ENCODE data around the gene SLC16A13. TPM values are rescaled to one million over a fixed set of nuclear protein-coding genes. Genes with fewer than 3 reads are reported as not detected.

Gene SLC16A13
- total and polyA plus RNA-seq, 4 donors = 2.3 to 43.2 (median 29.9) TPM

GRCh38 chr17:7005716-7006115 lies 30.1 kb upstream of the SLC16A13 start:
- WGBS = 56% methylated on average over 6 of the region's 7 CpGs
- no peak overlapping the region for H3K27ac ChIP-seq (ENCODE audit: low read depth in 1 of 2, low read length in 2 of 2)
- TF ChIP-seq FOXA1 (IDR thresholded peaks at IDR 0.05) = no peak
- no peak for TF ChIP-seq HNF4G (IDR thresholded peaks at IDR 0.05)
- H3K9me3 ChIP-seq (ENCODE audit: control insufficient read depth in 4 of 4, low read length in 3 of 4) = no peaks in the 10 kb centered on the region
- H3K4me1 ChIP-seq (ENCODE audit: control insufficient read depth in 4 of 4, insufficient read depth in 4 of 4, low read length in 3 of 4) = peaks cover 0 to 7% (median 6%) of the 10 kb centered on the region in 4 donors
- peaks cover 0 to 22% (median 17%) of the 10 kb centered on the region in 4 donors for H3K36me3 ChIP-seq (ENCODE audit: control insufficient read depth in 4 of 4, insufficient read depth in 3 of 4, low read depth in 1 of 4, low read length in 3 of 4)
- H3K4me3 ChIP-seq (ENCODE audit: low read depth in 1 of 3, low read length in 3 of 3) = no peak overlapping the region
- H3K27me3 ChIP-seq (ENCODE audit: control insufficient read depth in 4 of 4, insufficient read depth in 4 of 4, low read length in 3 of 4) = no peaks in the 10 kb centered on the region
- no peak for DNase-seq (ENCODE audit: low spot score)
- H3K9ac ChIP-seq (ENCODE audit: low read depth in 1 of 2, low read length in 2 of 2) = no peak overlapping the region

GRCh38 chr17:7007143-7007542 lies 28.7 kb upstream of the SLC16A13 start:
- H3K27me3 ChIP-seq (ENCODE audit: control insufficient read depth in 4 of 4, insufficient read depth in 4 of 4, low read length in 3 of 4) = no peaks in the 10 kb centered on the region
- H3K9ac ChIP-seq (ENCODE audit: low read depth in 1 of 2, low read length in 2 of 2) = no peak overlapping the region
- H3K4me1 ChIP-seq (ENCODE audit: control insufficient read depth in 4 of 4, insufficient read depth in 4 of 4, low read length in 3 of 4) = peaks cover 2 to 18% (median 17%) of the 10 kb centered on the region in 4 donors
- 93% methylated on average over 2 of the region's 2 CpGs for WGBS
- DNase-seq (ENCODE audit: low spot score) = no peak
- TF ChIP-seq FOXA2 (IDR thresholded peaks at IDR 0.05) (no peak), RAD21 (IDR thresholded peaks at IDR 0.05) (no peak), CTCF (IDR thresholded peaks at IDR 0.05; ENCODE audit: low read depth, low read length, missing input control) (no peak), GABPA (IDR thresholded peaks at IDR 0.05 in 1 of 2, conservative IDR thresholded peaks at IDR 0.05 in 1 of 2) (no peak), JUND (IDR thresholded peaks at IDR 0.05) (no peak), RXRA (IDR thresholded peaks at IDR 0.05) (no peak), MAX (IDR thresholded peaks at IDR 0.05) (no peak), SP1 (IDR thresholded peaks at IDR 0.05) (no peak), HNF4G (IDR thresholded peaks at IDR 0.05) (no peak), YY1 (IDR thresholded peaks at IDR 0.05) (no peak), REST (IDR thresholded peaks at IDR 0.05) (no peak), HNF4A (conservative IDR thresholded peaks at IDR 0.05) (no peak)
- no peak overlapping the region for H3K4me3 ChIP-seq (ENCODE audit: low read depth in 1 of 3, low read length in 3 of 3)
- H3K27ac ChIP-seq (ENCODE audit: low read depth in 1 of 2, low read length in 2 of 2) = no peak overlapping the region
- no peaks in the 10 kb centered on the region for H3K9me3 ChIP-seq (ENCODE audit: control insufficient read depth in 4 of 4, low read length in 3 of 4)
- H3K36me3 ChIP-seq (ENCODE audit: control insufficient read depth in 4 of 4, insufficient read depth in 3 of 4, low read depth in 1 of 4, low read length in 3 of 4) = peaks cover 0 to 14% (median 10%) of the 10 kb centered on the region in 4 donors

GRCh38 chr17:7010523-7010922 lies 25.3 kb upstream of the SLC16A13 start:
- Histone ChIP-seq H3K4me1 (ENCODE audit: control insufficient read depth in 4 of 4, insufficient read depth in 4 of 4, low read length in 3 of 4) (peaks cover 6 to 34% (median 25%) of the 10 kb centered on the region in 4 donors), H3K27me3 (ENCODE audit: control insufficient read depth in 4 of 4, insufficient read depth in 4 of 4, low read length in 3 of 4) (no peaks in the 10 kb centered on the region), H3K27ac (ENCODE audit: low read depth in 1 of 2, low read length in 2 of 2) (no peak overlapping the region), H3K9ac (ENCODE audit: low read depth in 1 of 2, low read length in 2 of 2) (no peak overlapping the region), H3K4me3 (ENCODE audit: low read depth in 1 of 3, low read length in 3 of 3) (no peak overlapping the region), H3K36me3 (ENCODE audit: control insufficient read depth in 4 of 4, insufficient read depth in 3 of 4, low read depth in 1 of 4, low read length in 3 of 4) (peaks cover 0 to 7% (median under 1%) of the 10 kb centered on the region in 4 donors), H3K9me3 (ENCODE audit: control insufficient read depth in 4 of 4, low read length in 3 of 4) (no peaks in the 10 kb centered on the region)
- WGBS = 91% methylated on average over 2 of the region's 2 CpGs
- DNase-seq (ENCODE audit: low spot score) = no peak
- TF ChIP-seq MAX (IDR thresholded peaks at IDR 0.05) = no peak
- TF ChIP-seq REST (IDR thresholded peaks at IDR 0.05) = no peak
- no peak for TF ChIP-seq FOXA1 (IDR thresholded peaks at IDR 0.05)
- no peak for TF ChIP-seq CTCF (IDR thresholded peaks at IDR 0.05; ENCODE audit: low read depth, low read length, missing input control)
- TF ChIP-seq FOXA2 (IDR thresholded peaks at IDR 0.05) = no peak
- TF ChIP-seq ATF3 (IDR thresholded peaks at IDR 0.05) = no peak
- TF ChIP-seq HNF4A (conservative IDR thresholded peaks at IDR 0.05) = no peak
- no peak for TF ChIP-seq RAD21 (IDR thresholded peaks at IDR 0.05)
- no peak for TF ChIP-seq RXRA (IDR thresholded peaks at IDR 0.05)
- no peak for TF ChIP-seq JUND (IDR thresholded peaks at IDR 0.05)
- TF ChIP-seq NR2F2 (IDR thresholded peaks at IDR 0.05) = no peak

Data from liver (tissue), 9 donors.